CD4-positive, alpha-beta T cell treated with Interleukin-10 for 1 hour (primary cell): ENCODE measurements around the gene DEGS1.

Experiments used
- DNase-seq: peaks from one replicate; pipeline ENCODE4 v3.0.0-alpha.2; 2020

Gene DEGS1

GRCh38 chr1:224217655-224218623 is 34.9 kb downstream of the DEGS1 start:
- DNase-seq = no peak

DNA sequence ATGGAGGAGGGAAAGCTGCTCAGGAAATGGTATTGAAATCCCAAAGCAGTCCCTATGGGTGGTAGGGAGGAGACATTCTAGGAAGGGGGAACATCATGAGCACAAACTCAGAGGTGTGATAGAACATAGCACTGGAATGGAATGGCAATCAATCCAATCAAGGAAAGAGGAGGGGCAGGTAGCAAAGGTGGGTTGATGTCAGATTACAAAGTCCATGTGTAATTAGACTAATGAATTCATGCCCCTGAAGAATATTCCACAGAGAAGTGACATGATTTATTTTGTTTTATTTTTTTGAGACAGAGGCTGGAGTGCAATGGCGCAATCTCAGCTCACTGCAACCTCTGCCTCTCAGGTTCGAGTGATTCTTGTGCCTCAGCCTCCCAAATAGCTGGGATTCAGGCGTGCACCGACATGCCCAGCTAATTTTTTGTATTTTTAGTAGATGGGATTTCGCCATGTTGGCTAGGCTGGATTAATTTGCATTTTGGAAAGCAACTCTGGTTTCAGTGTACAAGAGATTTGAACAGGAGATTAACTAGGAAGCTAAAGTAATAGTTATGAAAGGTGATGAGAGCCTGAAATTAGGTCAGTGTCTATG is 36.1 kb downstream of the DEGS1 start:
- no peak for DNase-seq

DNA sequence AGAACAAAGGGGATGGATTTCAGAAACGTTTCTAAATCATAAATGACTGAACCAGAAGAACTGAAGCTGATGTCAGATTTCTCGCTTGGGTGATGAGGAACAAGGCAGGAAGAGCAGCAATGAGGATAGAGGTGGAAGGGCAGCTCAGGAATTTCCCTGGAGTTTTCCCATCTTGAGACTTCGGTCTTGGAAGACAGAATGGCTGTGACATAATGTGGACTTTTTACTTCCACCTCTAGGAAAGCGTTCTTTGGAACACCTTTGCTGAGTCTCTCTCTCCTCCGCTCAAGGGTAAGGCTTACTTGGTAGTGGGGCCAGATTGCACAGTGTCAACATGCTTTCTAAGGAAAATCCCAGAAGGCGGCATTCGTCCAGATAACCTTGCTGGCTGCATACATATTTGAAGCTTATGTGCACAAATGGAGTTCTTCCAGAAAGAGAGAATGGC is 36.6 kb downstream of the DEGS1 start:
- DNase-seq = no peak

DNA sequence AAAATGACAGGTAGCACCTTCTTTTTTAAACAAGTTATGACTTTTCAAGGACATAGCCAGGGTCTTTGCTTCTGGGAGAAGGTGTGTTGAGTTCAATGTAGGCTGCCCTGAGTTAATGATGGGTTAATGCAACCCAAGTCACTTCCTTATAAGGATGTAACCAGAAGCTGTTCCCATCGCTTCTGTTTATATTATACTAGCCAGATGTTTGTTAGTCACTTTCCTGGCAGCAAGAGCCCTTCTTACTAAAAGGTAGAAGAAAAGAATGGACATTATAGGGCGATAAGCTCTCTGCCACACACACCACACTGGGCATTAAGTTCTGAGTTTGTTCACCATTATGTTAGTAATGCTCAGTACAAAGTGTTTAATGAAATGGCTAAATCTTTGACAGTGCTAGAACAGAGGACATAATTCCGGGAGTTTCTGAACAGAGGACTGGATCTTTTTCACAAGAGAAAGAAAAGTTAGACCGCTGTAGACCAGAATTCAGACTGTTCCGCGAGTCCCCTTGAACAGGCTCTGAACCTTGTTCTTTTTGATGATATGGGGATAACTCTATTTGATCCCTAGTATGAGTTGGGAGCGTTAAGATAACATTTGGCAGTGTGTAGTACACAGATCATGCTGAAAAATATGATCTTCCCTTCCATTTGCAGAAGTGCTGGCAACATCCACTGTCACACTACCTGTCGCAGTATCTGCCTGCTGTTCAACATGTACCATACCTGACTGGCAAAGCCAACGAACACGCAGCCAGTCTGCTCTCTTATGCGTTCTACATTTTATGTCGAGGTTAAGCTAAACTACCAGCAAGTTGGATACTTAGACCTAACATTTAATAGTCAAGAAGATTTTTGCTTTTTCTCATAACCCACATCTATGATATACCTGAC is 41.0 kb downstream of the DEGS1 start:
- no peak for DNase-seq

GRCh38 chr1:224226849-224227502 is 43.9 kb downstream of the DEGS1 start:
- DNase-seq = no peak

DNA sequence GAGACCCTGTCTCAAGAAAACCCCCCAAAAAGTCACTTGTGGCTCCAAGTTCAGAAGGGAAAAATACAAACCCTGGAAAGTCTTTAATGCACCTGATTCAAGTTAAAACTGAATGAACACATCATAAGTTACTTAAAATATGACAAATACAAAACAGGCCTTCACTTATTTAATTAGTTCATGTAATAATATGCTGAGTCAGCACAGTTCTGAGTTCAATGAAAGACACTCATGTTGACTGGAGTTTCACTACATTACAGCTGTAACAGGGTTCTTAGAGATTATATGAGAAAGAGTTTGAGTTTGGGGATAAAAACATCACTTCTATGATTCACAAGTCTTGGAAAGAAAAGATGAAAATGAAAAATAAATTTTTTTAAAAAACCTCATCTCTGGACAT is 51.0 kb downstream of the DEGS1 start:
- no peak for DNase-seq

GRCh38 chr1:224235813-224236493 is 52.9 kb downstream of the DEGS1 start:
- DNase-seq = no peak

GRCh38 chr1:224237119-224237881 is 54.3 kb downstream of the DEGS1 start:
- DNase-seq = no peak

DNA sequence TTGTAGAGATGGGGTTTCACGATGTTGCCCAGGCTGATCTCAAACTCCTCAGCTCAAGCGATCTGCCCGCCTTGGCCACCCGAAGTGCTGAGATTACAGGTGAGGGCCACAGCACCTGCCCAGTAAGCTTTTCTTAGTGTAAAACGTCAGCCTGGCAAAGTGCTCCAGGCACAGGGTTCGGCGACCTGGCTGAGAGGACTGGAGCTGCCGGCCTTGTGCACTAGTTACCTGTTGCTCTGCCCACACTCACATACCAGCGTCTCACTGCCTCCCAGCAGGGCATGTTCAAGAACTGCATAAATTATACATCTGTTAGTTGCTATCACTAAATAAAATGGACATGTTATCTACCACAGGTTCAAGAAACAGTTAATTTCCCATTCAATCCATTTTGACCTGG is 55.2 kb downstream of the DEGS1 start:
- no peak for DNase-seq

- DNase-seq = no peak
Observed at GRCh38 chr1:224238756-224239155, 55.7 kb downstream of the DEGS1 start.
